Measurements from ENCODE around the gene OR6X1.

Gene OR6X1

GRCh38 chr11:123799438-123799837 is 45.1 kb upstream of the OR6X1 start:
- H3K9me2 ChIP-seq (replicated peaks; ENCODE audit: low read depth, low read length), result no peaks in the 10 kb centered on the region
- no peak overlapping the region for H2AFZ ChIP-seq (ENCODE audit: low read length)
- H3K9me3 ChIP-seq (ENCODE audit: insufficient read depth, low read depth, low read length), result no peaks in the 10 kb centered on the region
- no peak overlapping the region for H3K4me2 ChIP-seq (ENCODE audit: low read depth, low read length, poor library complexity, severe bottlenecking)
- no peaks in the 10 kb centered on the region for H3F3A ChIP-seq (ENCODE audit: low read depth)
- H3K9ac ChIP-seq (ENCODE audit: low read depth, low read length, poor library complexity, severe bottlenecking), result no peak overlapping the region
- H3K79me2 ChIP-seq (ENCODE audit: insufficient read depth, low read length), result no peaks in the 10 kb centered on the region
- H3K4me1 ChIP-seq (ENCODE audit: insufficient read depth, low read length, poor library complexity, severe bottlenecking), result no peaks in the 10 kb centered on the region
- H4K20me1 ChIP-seq (ENCODE audit: insufficient read depth, low read length, poor library complexity, severe bottlenecking), result no peaks in the 10 kb centered on the region
- no peak for TF ChIP-seq CTCF (conservative IDR thresholded peaks at IDR 0.05; ENCODE audit: low read length)
- no peak for TF ChIP-seq EZH2phosphoT487 (IDR thresholded peaks at IDR 0.05; ENCODE audit: borderline replicate concordance)
- no peaks in the 10 kb centered on the region for H3K27me3 ChIP-seq (ENCODE audit: insufficient read depth, low read length, poor library complexity, severe bottlenecking)
- H3K4me3 ChIP-seq (ENCODE audit: low read length, poor library complexity, severe bottlenecking), result no peak overlapping the region
- no peaks in the 10 kb centered on the region for H3K36me3 ChIP-seq (ENCODE audit: insufficient read depth, low read length)

DNA sequence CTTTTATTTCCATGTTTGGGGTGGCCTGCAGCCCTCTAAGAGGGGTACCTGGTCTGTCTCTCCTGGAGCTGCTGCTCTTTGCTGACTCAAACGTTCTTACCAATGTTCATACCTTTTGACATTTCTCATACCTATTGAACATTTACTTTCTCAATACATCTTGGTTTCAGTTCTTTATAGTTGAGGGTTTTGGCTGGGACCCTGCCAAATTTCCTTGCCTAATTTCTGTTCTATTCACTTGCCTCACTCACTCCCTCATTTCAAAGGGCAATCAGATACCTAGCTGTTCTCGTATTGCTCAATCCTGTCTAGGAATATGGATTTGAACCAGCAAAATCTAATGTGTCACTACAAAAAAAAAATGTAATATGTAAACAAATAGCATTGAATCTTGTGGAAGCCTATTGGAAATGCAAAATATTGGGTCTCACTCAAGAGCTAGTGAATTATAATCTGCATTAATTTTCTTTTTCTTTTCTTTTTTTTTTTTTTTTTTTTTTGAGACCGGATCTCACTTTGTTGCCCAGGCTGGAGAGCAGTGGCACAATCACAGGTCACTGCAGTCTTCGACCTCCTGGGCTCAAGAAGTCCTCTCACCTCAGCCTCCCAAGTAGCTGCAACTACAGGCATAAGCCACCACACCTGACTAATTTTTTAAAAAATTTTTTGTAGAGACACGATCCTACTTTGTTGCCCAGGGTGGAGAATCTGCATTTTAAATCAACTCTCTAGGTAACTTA is 44.4 kb upstream of the OR6X1 start:
- TF ChIP-seq CTCF (conservative IDR thresholded peaks at IDR 0.05; ENCODE audit: low read length), result no peak
- no peak for TF ChIP-seq EZH2phosphoT487 (IDR thresholded peaks at IDR 0.05; ENCODE audit: borderline replicate concordance)
- H3F3A ChIP-seq (ENCODE audit: low read depth), result no peaks in the 10 kb centered on the region
- H3K79me2 ChIP-seq (ENCODE audit: insufficient read depth, low read length), result no peaks in the 10 kb centered on the region

DNA sequence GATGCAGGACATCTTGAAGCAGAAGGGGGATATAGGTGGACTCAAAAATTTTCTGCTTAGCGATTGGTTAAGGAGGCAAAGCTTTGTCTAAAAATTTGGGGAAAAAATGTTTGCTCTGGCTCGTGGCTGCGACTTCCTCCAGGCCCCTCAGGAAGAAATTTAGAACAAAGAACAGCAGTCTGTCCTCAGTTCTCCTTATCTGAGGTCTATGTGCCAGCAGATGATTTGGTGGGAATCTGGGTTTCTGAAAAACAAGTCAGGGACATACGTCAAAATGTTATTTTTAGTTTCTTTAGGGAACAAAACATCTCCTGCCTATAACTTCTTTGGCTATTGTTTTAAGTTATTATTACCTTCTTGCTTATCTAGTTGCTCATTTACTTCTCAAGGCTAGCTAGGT is 43.8 kb upstream of the OR6X1 start:
- Histone ChIP-seq H3K9ac (ENCODE audit: low read depth, low read length, poor library complexity, severe bottlenecking) (no peak overlapping the region), H3K9me2 (replicated peaks; ENCODE audit: low read depth, low read length) (no peaks in the 10 kb centered on the region), H3F3A (ENCODE audit: low read depth) (no peaks in the 10 kb centered on the region), H3K4me2 (ENCODE audit: low read depth, low read length, poor library complexity, severe bottlenecking) (no peak overlapping the region), H3K27me3 (ENCODE audit: insufficient read depth, low read length, poor library complexity, severe bottlenecking) (no peaks in the 10 kb centered on the region), H2AFZ (ENCODE audit: low read length) (no peak overlapping the region), H3K9me3 (ENCODE audit: insufficient read depth, low read depth, low read length) (no peaks in the 10 kb centered on the region), H4K20me1 (ENCODE audit: insufficient read depth, low read length, poor library complexity, severe bottlenecking) (no peaks in the 10 kb centered on the region), H3K4me1 (ENCODE audit: insufficient read depth, low read length, poor library complexity, severe bottlenecking) (no peaks in the 10 kb centered on the region), H3K36me3 (ENCODE audit: insufficient read depth, low read length) (no peaks in the 10 kb centered on the region), H3K79me2 (ENCODE audit: insufficient read depth, low read length) (no peaks in the 10 kb centered on the region), H3K4me3 (ENCODE audit: low read length, poor library complexity, severe bottlenecking) (no peak overlapping the region)
- no peak for TF ChIP-seq EZH2phosphoT487 (IDR thresholded peaks at IDR 0.05; ENCODE audit: borderline replicate concordance)
- no peak for TF ChIP-seq CTCF (conservative IDR thresholded peaks at IDR 0.05; ENCODE audit: low read length)

More for the DNA sequence above, 44.4 kb upstream of the OR6X1 start:
- Histone ChIP-seq H3K4me2 (ENCODE audit: low read depth, low read length, poor library complexity, severe bottlenecking) (no peak overlapping the region), H3K9ac (ENCODE audit: low read depth, low read length, poor library complexity, severe bottlenecking) (no peak overlapping the region), H3K4me1 (ENCODE audit: insufficient read depth, low read length, poor library complexity, severe bottlenecking) (no peaks in the 10 kb centered on the region), H3K9me3 (ENCODE audit: insufficient read depth, low read depth, low read length) (no peaks in the 10 kb centered on the region), H2AFZ (ENCODE audit: low read length) (no peak overlapping the region), H3K36me3 (ENCODE audit: insufficient read depth, low read length) (no peaks in the 10 kb centered on the region), H3K4me3 (ENCODE audit: low read length, poor library complexity, severe bottlenecking) (no peak overlapping the region), H4K20me1 (ENCODE audit: insufficient read depth, low read length, poor library complexity, severe bottlenecking) (no peaks in the 10 kb centered on the region), H3K27me3 (ENCODE audit: insufficient read depth, low read length, poor library complexity, severe bottlenecking) (no peaks in the 10 kb centered on the region), H3K9me2 (replicated peaks; ENCODE audit: low read depth, low read length) (no peaks in the 10 kb centered on the region)
